OCI-M1 (cell line): ENCODE measurements around the gene PTGFRN.
"Not testable (repeated sequence)": the region's sequence is repeated elsewhere in the genome, so short reads cannot be mapped to it uniquely, and the experiment has no call there.

ENCODE experiments used
- DNase-seq: peaks from one replicate; lab custom pipeline; 2025; lab: John Stamatoyannopoulos, UW

PTGFRN gene

DNA sequence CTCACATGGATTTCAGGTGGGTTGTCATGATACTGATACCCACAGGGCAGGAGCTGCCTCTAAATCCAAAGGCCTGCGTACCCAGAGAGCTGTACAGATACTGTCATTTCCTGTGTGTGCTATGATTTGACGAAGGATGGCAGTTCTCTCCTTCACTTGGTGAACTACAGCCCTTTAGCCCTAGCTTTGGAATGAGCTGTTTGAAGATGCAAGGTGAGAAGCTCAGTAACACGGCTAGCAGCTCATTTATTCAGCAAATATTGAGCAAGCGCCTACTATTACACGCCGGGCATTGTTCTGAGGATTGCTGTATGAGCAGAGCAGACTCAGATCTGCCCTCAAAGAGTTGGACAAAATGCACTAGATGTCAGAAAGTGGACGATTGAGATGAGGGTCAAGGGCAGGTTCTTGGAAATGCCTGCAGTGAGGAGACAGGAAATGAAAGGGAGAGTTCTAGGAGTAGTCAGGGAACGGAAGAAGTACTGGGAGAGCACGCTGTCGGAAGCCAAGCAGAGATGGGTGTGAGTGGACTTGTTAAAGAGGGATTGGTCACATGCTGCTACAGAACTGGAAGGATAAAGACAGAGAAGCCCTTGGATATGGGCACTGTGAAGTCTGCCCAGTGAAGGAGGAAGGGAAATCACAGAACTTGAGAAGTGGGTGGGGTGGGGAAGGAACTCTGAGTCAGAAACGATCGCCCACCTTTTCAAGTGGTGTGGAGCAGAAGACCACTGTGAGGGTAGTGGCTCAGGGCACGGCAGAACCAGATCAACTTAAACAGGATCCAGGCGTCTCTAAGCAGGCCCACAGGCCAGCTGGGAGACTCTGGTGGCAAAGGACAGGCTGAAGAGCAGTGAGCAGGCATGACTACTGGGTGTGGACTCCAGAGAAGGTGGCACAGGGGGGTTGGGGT is 7.1 kb downstream of the PTGFRN start:
- DNase-seq = no peak

- no peak for DNase-seq
These were observed 9.1 kb downstream of the PTGFRN start for GRCh38 chr1:116918714-116919357.

GRCh38 chr1:116919802-116920201 is 10.1 kb downstream of the PTGFRN start:
- no peak for DNase-seq

DNA sequence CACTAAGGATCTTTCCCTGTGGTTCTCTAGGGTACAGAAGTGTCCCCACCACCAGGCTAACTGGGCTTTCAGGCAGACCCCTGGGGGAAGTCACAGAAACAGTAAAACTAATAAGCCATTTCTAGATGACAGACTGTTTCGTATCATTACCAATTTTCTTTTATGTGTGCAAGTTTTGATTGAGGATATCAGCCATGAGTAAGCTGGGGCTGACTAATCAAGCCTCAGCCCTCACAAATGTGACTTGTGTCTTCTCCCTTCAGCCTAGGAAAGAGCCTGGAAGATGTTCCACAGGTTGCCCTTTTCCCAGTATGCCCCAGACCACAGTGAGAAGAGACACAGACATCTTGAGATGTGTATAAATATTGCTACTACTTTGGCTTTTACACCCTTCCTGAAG is 10.5 kb downstream of the PTGFRN start:
- DNase-seq = no peak

DNA sequence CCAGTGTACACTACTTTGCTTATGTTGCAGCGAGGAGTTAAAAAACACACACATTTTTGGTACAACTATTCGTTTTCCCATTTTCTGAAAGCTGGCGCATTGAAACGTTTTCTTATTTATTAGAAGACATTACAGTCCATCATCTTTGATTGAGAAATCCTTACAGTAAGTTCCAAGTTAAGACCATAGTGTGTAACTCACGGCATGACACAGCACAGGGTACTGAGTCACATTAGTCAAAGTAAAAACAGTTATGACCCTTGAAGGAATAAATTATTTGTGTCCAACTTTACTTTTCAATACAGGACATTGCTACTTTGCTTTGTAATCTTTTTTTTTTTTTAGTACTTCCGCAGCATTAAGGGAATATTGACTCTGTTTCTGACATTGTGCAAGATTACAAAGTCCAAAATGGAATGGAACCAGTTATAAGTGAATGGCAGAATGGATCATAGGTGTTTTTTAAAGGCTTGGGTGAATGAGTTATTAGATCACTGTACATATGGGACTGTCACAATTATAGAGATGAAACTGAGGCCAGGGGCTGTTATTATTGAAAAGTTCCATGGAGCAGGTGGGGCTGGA is 11.7 kb downstream of the PTGFRN start:
- no peak for DNase-seq

DNA sequence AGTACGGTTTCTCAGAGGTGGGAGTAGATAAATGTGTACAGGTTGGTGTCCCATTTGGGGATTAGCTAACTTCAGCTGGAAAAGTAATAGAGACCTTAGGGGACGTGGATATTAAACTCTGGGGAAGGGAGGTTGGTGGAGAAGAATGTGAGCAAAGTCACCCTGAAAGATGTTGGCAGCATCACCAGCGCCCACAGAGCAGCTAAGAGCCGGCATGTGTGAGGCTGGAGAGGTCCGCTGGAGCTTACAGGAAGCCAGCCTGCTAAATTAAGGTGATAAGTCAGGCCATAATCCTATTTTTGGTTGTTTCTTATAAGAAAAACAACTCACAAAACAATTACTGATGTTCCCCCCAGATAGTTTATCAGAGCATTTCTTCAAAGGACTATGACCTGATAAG is 12.2 kb downstream of the PTGFRN start:
- no peak for DNase-seq

GRCh38 chr1:116923421-116923820 is 13.7 kb downstream of the PTGFRN start:
- no peak for DNase-seq

GRCh38 chr1:116927049-116927798 is 17.5 kb downstream of the PTGFRN start:
- DNase-seq = no peak

DNA sequence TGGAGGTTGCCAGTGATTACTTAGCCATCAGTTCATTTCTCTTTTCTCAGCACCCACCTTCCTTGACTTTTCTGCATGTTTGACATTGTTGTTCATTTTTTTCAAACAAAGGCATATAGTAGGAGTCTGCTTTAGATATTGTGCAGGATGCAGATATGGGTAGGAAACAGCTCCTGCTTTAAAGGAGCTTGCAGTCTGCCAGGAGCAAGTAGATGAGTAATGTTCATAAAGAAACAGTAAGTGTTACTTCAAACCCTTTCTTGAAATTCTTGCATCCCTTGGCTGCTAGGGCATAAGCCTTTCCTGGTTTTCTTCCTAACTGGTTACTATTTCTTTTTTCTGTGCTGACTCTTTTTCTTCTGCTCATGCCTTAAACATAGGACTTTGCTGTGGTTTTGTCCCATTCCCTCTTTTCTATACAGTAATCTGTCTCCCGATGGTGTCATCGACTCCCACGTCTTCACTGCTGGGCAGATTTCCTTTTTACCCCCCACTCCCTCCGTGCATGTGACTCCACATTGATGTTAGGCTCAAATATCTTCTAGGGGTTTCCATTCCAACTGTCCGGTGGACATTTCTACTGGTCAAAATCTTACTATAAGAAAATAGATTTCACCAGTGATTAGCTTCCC is 20.4 kb downstream of the PTGFRN start:
- no peak for DNase-seq

- DNase-seq = no peak
These were observed 21.6 kb downstream of the PTGFRN start for GRCh38 chr1:116931016-116931918.

- no peak for DNase-seq
These were observed 24.1 kb downstream of the PTGFRN start for GRCh38 chr1:116933606-116934515.

GRCh38 chr1:116934586-116935207 is 25.0 kb downstream of the PTGFRN start:
- DNase-seq = peak; percentile 42

DNA sequence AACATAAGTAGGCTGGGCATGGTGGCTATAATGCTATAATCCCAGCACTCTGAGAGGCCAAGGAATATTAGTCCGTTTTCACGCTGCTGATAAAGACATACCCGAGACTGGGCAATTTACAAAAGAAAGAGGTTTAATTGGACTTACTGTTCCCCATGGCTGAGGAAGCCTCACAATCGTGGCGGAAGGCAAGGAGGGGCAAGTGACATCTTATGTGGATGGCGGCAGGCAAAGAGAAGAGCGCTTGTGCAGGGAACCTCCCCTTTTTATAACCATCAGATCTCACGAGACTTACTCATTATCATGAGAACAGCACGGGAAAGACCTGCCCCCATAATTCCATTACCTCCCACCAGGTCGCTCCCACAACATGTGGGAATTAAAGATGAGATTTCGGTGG is 28.5 kb downstream of the PTGFRN start:
- no peak for DNase-seq

- not testable (repeated sequence) for DNase-seq
These were observed 30.2 kb downstream of the PTGFRN start for GRCh38 chr1:116939780-116940543.

- no peak for DNase-seq
These were observed 31.3 kb downstream of the PTGFRN start for GRCh38 chr1:116940814-116941599.

DNA sequence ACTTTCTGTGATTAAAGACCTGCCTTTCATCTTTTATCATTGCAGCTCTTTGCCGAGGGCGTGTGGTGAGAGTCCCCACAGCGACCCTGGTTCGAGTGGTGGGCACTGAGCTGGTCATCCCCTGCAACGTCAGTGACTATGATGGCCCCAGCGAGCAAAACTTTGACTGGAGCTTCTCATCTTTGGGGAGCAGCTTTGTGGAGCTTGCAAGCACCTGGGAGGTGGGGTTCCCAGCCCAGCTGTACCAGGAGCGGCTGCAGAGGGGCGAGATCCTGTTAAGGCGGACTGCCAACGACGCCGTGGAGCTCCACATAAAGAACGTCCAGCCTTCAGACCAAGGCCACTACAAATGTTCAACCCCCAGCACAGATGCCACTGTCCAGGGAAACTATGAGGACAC is 32.0 kb downstream of the PTGFRN start:
- no peak for DNase-seq

GRCh38 chr1:116942344-116942743 is 32.6 kb downstream of the PTGFRN start:
- no peak for DNase-seq

DNA sequence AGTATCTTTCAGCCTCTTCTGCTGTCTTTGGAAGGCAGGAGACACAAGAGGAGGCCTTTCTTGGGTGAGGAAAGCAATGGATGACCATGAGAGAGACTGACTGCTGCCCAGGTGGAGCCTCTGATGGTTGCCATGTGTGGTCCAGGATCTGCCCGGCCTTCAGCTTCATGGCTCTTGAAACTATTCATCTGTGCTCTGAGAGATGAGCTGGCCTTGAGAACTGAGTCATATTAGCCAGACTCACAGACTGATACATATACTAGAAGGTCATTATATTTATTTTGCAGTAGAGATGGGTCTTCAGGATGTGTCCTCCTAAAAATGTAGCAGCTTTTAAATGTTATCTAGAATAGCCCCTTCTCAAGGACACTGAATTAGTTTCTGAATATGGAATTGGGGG is 33.7 kb downstream of the PTGFRN start:
- DNase-seq = no peak
